HCT116 (cell line): ENCODE measurements around the gene C5AR2. TPM values are rescaled to one million over a fixed set of nuclear protein-coding genes. Genes with fewer than 3 reads are reported as not detected.
"Not testable (repeated sequence)": the region's sequence is repeated elsewhere in the genome, so short reads cannot be mapped to it uniquely, and the experiment has no call there.

Experiments
- ATAC-seq: fragments of 200-7000 bp; cut with Tn5 transposase; 2 replicates; pipeline ENCODE4 v1.9.1; 2020; ENCODE audit warnings: mild to moderate bottlenecking, moderate library complexity
- BruUV-seq: library from RNA; stranded (reverse); fragments of 400-500 nt; replicated peaks from 2 replicates; lab custom pipeline; 2021; lab: Mats Ljungman, UMichigan
- CTCF ChIA-PET: fragments of 300-600 bp; sonication (Branson Sonifier 250); formaldehyde crosslinking; loops from one replicate; lab custom pipeline; 2021; ENCODE audit warnings: antibody characterized with exemption; lab: Charles Lee
- POLR2A ChIA-PET: fragments of 300-600, 350-600 bp; sonication (Branson Sonifier 250); formaldehyde crosslinking; loops from one replicate; lab custom pipeline; 2021; ENCODE audit warnings: antibody characterized with exemption; lab: Charles Lee
- RAD21 ChIA-PET, 2 experiments: fragments of 300-600 bp; sonication (Branson Sonifier 250); formaldehyde crosslinking; loops; one replicate each; lab custom pipeline; 2023; ENCODE audit warnings: low total read pairs in 2 of 2; ENCODE audit not compliant: uncharacterized antibody in 2 of 2, unreplicated experiment in 2 of 2, low non-redundant PET in 1 of 2; lab: Charles Lee
- DNase-seq: peaks from one replicate; pipeline ENCODE4 v3.0.0-alpha.2; 2010; ENCODE audit warnings: low read depth, low spot score
- H2AFZ ChIP-seq: fragments of 200-600 bp; shearing (Covaris generic), sonication (generic); 2 replicates; pipeline ENCODE4 v1.6.1; 2017; ENCODE audit warnings: low read depth, mixed run types, mixed read lengths, antibody characterized with exemption, low read length; ENCODE audit not compliant: poor library complexity, severe bottlenecking
- H3K27ac ChIP-seq: 2 replicates; pipeline ENCODE4 v1.5.1; 2012; ENCODE audit warnings: low read depth, low read length
- H3K27me3 ChIP-seq: fragments of 200-600 bp; sonication (generic); 2 replicates; pipeline ENCODE4 v1.6.1; 2016; ENCODE audit warnings: mixed run types, low read length, mixed read lengths; ENCODE audit not compliant: insufficient read depth
- H3K36me3 ChIP-seq, 2 experiments: fragments of 200-500 bp in 1 of 2; fragments of 200-600 bp in 1 of 2; sonication (Bioruptor generic) in 1 of 2; sonication (generic) in 1 of 2; 2 replicates each; pipeline versions ENCODE4 v1.5.1 to v1.6.1; 2014 to 2016; ENCODE audit warnings: low read length in 2 of 2, inconsistent platforms in 1 of 2, mixed read lengths in 1 of 2, mixed run types in 1 of 2; ENCODE audit not compliant: insufficient read depth in 2 of 2, control insufficient read depth in 1 of 2
- H3K4me1 ChIP-seq, 2 experiments: fragments of 200-600 bp in 1 of 2; sonication (generic) in 1 of 2; 2 replicates each; pipeline versions ENCODE4 v1.5.1 to v1.6.1; 2012 to 2017; ENCODE audit warnings: low read length in 2 of 2, inconsistent platforms in 1 of 2, mild to moderate bottlenecking in 1 of 2, mixed read lengths in 1 of 2, mixed run types in 1 of 2, moderate library complexity in 1 of 2; ENCODE audit not compliant: insufficient read depth in 2 of 2, control insufficient read depth in 1 of 2
- H3K4me2 ChIP-seq: fragments of 200-600 bp; sonication (generic); 2 replicates; pipeline ENCODE4 v1.6.1; 2017; ENCODE audit warnings: mixed run types, low read length, mixed read lengths
- H3K4me3 ChIP-seq, 2 experiments: fragments of 200-600 bp in 1 of 2; sonication (generic) in 1 of 2; replicated peaks in 1 of 2; 2 replicates each; pipeline ENCODE4 v1.5.1; 2011 to 2016; ENCODE audit warnings: low read length in 2 of 2, control low read depth in 1 of 2, low read depth in 1 of 2, mild to moderate bottlenecking in 1 of 2, mixed read lengths in 1 of 2, mixed run types in 1 of 2
- H3K79me2 ChIP-seq: fragments of 200-600 bp; sonication (generic); 2 replicates; pipeline ENCODE4 v1.6.1; 2017; ENCODE audit warnings: mild to moderate bottlenecking, mixed run types, low read length, moderate library complexity, mixed read lengths; ENCODE audit not compliant: insufficient read depth
- H3K9ac ChIP-seq: fragments of 200-600 bp; sonication (generic); 2 replicates; pipeline ENCODE4 v1.6.1; 2016; ENCODE audit warnings: low read length, mixed read lengths
- H3K9me2 ChIP-seq: fragments of 200-600 bp; sonication (generic), shearing (Covaris generic); 2 replicates; pipeline ENCODE4 v1.6.1; 2017; ENCODE audit warnings: mixed run types, mild to moderate bottlenecking, moderate library complexity; ENCODE audit not compliant: insufficient read depth
- H3K9me3 ChIP-seq, 2 experiments: fragments of 200-500 bp in 1 of 2; fragments of 200-600 bp in 1 of 2; sonication (Bioruptor generic) in 1 of 2; sonication (generic) in 1 of 2; 2 replicates each; pipeline ENCODE4 v1.6.1; 2014 to 2017; ENCODE audit warnings: low read length in 2 of 2, mixed read lengths in 2 of 2, inconsistent platforms in 1 of 2, low read depth in 1 of 2, mild to moderate bottlenecking in 1 of 2, mixed run types in 1 of 2, moderate library complexity in 1 of 2; ENCODE audit not compliant: control insufficient read depth in 1 of 2, insufficient read depth in 1 of 2
- H4K20me1 ChIP-seq: fragments of 200-600 bp; sonication (generic), shearing (Covaris generic); 2 replicates; pipeline ENCODE4 v1.6.1; 2017; ENCODE audit warnings: mixed run types, mild to moderate bottlenecking, moderate library complexity; ENCODE audit not compliant: insufficient read depth
- CEBPB ChIP-seq: IDR thresholded peaks from 2 replicates; pipeline ENCODE4 v1.6.1; 2012; ENCODE audit warnings: low read depth
- EGR1 ChIP-seq: IDR thresholded peaks from 2 replicates; pipeline ENCODE4 v1.6.1; 2012; ENCODE audit warnings: low read depth
- ELF1 ChIP-seq: IDR thresholded peaks from 2 replicates; pipeline ENCODE4 v1.6.1; 2012; ENCODE audit warnings: low read depth, borderline replicate concordance
- EZH2 ChIP-seq: fragments of 200-600 bp; sonication (generic); IDR thresholded peaks from 2 replicates; pipeline ENCODE4 v1.6.1; 2017; ENCODE audit warnings: antibody characterized with exemption, mixed run types
- EZH2phosphoT487 ChIP-seq: fragments of 200-600 bp; IDR thresholded peaks from 2 replicates; pipeline ENCODE4 v1.6.1; 2018; ENCODE audit warnings: antibody characterized with exemption, borderline replicate concordance
- JUND ChIP-seq: IDR thresholded peaks from 2 replicates; pipeline ENCODE4 v1.6.1; 2012
- POLR2A ChIP-seq: IDR thresholded peaks from 2 replicates; pipeline ENCODE4 v1.7.0; 2011; ENCODE audit warnings: borderline replicate concordance; ENCODE audit not compliant: insufficient read depth, insufficient read length; ENCODE audit errors: extremely low read depth
- POLR2AphosphoS5 ChIP-seq: IDR thresholded peaks from 2 replicates; pipeline ENCODE4 v1.6.1; 2011; ENCODE audit warnings: mild to moderate bottlenecking, low read depth, low read length, moderate library complexity
- RAD21 ChIP-seq: IDR thresholded peaks from 2 replicates; pipeline ENCODE4 v1.6.1; 2012; ENCODE audit warnings: low read depth, mild to moderate bottlenecking
- SRF ChIP-seq: IDR thresholded peaks from 2 replicates; pipeline ENCODE4 v1.6.1; 2012; ENCODE audit warnings: low read depth
- YY1 ChIP-seq: IDR thresholded peaks from 2 replicates; pipeline ENCODE4 v1.6.1; 2011; ENCODE audit warnings: low read length, low read depth, moderate library complexity, mild to moderate bottlenecking; ENCODE audit not compliant: insufficient replicate concordance; ENCODE audit errors: extremely low read depth
- ZBTB33 ChIP-seq: IDR thresholded peaks from 2 replicates; pipeline ENCODE4 v1.6.1; 2011; ENCODE audit warnings: mild to moderate bottlenecking, low read length, moderate library complexity; ENCODE audit not compliant: insufficient replicate concordance; ENCODE audit errors: extremely low read depth
- ZFX ChIP-seq: fragments of 450-650 bp; IDR thresholded peaks from 2 replicates; pipeline ENCODE4 v1.6.1; 2017
- ZNF274 ChIP-seq: fragments of 200-500 bp; sonication (Bioruptor generic); IDR thresholded peaks from 2 replicates; pipeline ENCODE4 v1.6.1; 2014; ENCODE audit warnings: mild to moderate bottlenecking, low read depth, low read length, inconsistent platforms
- intact Hi-C: fragments of 100-400 bp; cut with micrococcal nuclease; formaldehyde crosslinking; loops from 2 replicates; pipeline ENCODE4 v1.10.0; 2022
- total RNA-seq: library from RNA; stranded (reverse); gene quantifications from one replicate; pipeline ENCODE4 v1.2.1, GENCODE V29; 2021; ENCODE audit not compliant: unreplicated experiment
- TF ChIP-seq, protein P1 (sequence below): IDR thresholded peaks from 2 replicates; pipeline ENCODE4 v1.6.1; 2012
- TF ChIP-seq, protein P2 (sequence below): IDR thresholded peaks from 2 replicates; pipeline ENCODE4 v1.6.1; 2012; ENCODE audit warnings: low read depth

C5AR2 gene
- total RNA-seq, 1 experiment from 2014 or later, result 0.12 TPM

- CTCF ChIA-PET, result interaction anchor here (1.9 kb wide), 1 partner anchor 17 kb away, joined by 9 read pairs; the partner anchor contains the start of gene DHX34
- H3K9me3 ChIP-seq, DNase-seq, H3K4me2 ChIP-seq, H2AFZ ChIP-seq, POLR2A ChIA-PET, H3K9ac ChIP-seq, H4K20me1 ChIP-seq, ATAC-seq, H3K4me1 ChIP-seq, H3K4me3 ChIP-seq, H3K27ac ChIP-seq, intact Hi-C loops, RAD21 ChIA-PET, H3K9me2 ChIP-seq, BruUV-seq, H3K27me3 ChIP-seq: not testable (repeated sequence)
- Histone ChIP-seq H3K79me2 (peaks cover 37% of the 10 kb centered on the region), H3K36me3 (peaks cover 36 to 49% of the 10 kb centered on the region in 2 experiments)
Observed at GRCh38 chr19:47365455-47365854, 33.5 kb downstream of the C5AR2 start.

- POLR2A ChIA-PET, result no interaction called here
- ATAC-seq (no peak), DNase-seq (no peak)
- no peaks in the 10 kb centered on the region for H3K9me2 ChIP-seq
- RAD21 ChIA-PET, result no interaction called here
- H2AFZ ChIP-seq, result no peak overlapping the region
- H3K9me3 ChIP-seq, result no peaks in the 10 kb centered on the region
- no peaks in the 10 kb centered on the region for H4K20me1 ChIP-seq
- intact Hi-C loops, result no loop called here
- CTCF ChIA-PET, result interaction anchor here (1.3 kb wide), 1 partner anchor 21 kb away, joined by 4 read pairs; the partner anchor contains the start of gene DHX34
- no peaks in the 10 kb centered on the region for H3K4me1 ChIP-seq
- no peaks in the 10 kb centered on the region for H3K27me3 ChIP-seq
- H3K4me3 ChIP-seq, result no peak overlapping the region
- BruUV-seq, result no TSS peak
- peaks cover 23 to 51% of the 10 kb centered on the region in 2 experiments for H3K36me3 ChIP-seq
- no peak overlapping the region for H3K27ac ChIP-seq
- H3K79me2 ChIP-seq, result peaks cover 7% of the 10 kb centered on the region; the same call in 1 of the 2 replicates
- H3K9ac ChIP-seq, result no peak overlapping the region
- no peak overlapping the region for H3K4me2 ChIP-seq
- TF ChIP-seq CEBPB (no peak), ZBTB33 (no peak), EGR1 (no peak), ELF1 (no peak), EZH2 (no peak), ZFX (no peak), RAD21 (no peak), POLR2A (no peak), POLR2AphosphoS5 (no peak), ZNF274 (no peak), SRF (no peak), JUND (no peak), EZH2phosphoT487 (no peak), YY1 (no peak)
- TF ChIP-seq, protein P1, sequence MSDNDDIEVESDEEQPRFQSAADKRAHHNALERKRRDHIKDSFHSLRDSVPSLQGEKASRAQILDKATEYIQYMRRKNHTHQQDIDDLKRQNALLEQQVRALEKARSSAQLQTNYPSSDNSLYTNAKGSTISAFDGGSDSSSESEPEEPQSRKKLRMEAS, result no peak
- TF ChIP-seq, protein P2, sequence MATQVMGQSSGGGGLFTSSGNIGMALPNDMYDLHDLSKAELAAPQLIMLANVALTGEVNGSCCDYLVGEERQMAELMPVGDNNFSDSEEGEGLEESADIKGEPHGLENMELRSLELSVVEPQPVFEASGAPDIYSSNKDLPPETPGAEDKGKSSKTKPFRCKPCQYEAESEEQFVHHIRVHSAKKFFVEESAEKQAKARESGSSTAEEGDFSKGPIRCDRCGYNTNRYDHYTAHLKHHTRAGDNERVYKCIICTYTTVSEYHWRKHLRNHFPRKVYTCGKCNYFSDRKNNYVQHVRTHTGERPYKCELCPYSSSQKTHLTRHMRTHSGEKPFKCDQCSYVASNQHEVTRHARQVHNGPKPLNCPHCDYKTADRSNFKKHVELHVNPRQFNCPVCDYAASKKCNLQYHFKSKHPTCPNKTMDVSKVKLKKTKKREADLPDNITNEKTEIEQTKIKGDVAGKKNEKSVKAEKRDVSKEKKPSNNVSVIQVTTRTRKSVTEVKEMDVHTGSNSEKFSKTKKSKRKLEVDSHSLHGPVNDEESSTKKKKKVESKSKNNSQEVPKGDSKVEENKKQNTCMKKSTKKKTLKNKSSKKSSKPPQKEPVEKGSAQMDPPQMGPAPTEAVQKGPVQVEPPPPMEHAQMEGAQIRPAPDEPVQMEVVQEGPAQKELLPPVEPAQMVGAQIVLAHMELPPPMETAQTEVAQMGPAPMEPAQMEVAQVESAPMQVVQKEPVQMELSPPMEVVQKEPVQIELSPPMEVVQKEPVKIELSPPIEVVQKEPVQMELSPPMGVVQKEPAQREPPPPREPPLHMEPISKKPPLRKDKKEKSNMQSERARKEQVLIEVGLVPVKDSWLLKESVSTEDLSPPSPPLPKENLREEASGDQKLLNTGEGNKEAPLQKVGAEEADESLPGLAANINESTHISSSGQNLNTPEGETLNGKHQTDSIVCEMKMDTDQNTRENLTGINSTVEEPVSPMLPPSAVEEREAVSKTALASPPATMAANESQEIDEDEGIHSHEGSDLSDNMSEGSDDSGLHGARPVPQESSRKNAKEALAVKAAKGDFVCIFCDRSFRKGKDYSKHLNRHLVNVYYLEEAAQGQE, result no peak
Observed at GRCh38 chr19:47370045-47370611, 38.2 kb downstream of the C5AR2 start.
